GM12874 (cell line): ENCODE measurements around the gene ARHGAP42.

Experiments
- TF ChIP-seq, protein P1 (sequence below): IDR thresholded peaks from 2 replicates; pipeline ENCODE4 v1.5.1; 2011; ENCODE audit warnings: low read depth, mild to moderate bottlenecking, control low read depth, low read length, moderate library complexity; ENCODE audit not compliant: insufficient read depth

ARHGAP42 gene

DNA sequence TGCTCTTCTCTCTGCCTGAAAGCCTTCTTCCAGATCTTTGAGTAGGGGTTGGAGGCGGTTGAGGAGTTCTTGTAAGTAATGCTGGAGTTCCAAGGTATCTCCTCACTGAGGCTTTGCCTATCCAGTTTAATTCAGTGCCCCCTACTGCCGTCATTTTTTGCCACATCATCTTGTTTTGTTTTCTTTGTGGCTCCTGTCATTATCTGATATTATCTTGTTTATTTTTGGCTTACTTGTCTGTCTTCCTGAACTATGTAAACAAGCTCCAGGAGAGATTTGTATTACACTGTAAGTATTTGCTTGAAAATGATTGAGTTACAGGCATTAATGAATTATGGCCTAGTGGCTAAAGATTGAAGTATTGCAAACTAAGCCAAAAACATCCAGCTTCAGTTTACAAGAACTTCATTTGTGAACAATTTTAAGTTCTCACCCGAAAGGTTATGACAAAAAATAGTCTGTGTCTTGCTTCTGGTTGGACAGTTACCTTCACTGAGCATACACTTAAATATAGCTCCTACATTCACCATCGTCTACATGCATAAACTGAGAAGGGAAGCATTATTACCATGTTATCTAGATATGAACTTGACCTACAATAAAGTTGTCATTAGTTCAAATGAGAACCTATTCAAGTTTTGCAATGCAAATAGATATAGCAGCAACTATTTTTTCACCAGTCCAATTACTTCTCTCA lies 154.8 kb downstream of the ARHGAP42 start:
- TF ChIP-seq, protein P1, sequence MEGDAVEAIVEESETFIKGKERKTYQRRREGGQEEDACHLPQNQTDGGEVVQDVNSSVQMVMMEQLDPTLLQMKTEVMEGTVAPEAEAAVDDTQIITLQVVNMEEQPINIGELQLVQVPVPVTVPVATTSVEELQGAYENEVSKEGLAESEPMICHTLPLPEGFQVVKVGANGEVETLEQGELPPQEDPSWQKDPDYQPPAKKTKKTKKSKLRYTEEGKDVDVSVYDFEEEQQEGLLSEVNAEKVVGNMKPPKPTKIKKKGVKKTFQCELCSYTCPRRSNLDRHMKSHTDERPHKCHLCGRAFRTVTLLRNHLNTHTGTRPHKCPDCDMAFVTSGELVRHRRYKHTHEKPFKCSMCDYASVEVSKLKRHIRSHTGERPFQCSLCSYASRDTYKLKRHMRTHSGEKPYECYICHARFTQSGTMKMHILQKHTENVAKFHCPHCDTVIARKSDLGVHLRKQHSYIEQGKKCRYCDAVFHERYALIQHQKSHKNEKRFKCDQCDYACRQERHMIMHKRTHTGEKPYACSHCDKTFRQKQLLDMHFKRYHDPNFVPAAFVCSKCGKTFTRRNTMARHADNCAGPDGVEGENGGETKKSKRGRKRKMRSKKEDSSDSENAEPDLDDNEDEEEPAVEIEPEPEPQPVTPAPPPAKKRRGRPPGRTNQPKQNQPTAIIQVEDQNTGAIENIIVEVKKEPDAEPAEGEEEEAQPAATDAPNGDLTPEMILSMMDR, result no peak

DNA sequence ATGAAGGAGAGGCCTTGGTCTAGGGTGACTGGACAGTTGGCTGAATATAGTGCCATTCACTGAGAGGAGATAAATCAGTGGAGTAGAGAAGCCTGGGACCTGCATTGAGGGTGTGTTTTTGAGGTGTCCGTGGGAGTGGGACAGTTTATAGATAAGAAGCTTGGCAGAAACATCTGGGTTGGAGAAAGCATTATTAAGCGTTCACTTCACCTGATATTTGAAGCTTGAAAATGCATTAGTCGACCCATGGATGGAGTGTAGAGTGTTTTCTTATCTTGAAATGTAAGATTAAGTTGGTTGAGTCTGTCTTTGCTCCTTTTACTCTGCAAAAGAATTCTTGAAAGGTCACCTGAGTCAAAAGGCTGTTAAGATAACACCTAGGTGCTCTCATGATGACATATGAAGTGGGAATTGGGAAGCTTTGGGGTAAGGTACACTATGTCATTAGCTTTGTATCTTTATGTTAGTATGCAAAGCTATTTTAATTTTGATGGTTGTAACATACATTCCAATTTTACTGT lies 160.7 kb downstream of the ARHGAP42 start:
- TF ChIP-seq, protein P1, result no peak

DNA sequence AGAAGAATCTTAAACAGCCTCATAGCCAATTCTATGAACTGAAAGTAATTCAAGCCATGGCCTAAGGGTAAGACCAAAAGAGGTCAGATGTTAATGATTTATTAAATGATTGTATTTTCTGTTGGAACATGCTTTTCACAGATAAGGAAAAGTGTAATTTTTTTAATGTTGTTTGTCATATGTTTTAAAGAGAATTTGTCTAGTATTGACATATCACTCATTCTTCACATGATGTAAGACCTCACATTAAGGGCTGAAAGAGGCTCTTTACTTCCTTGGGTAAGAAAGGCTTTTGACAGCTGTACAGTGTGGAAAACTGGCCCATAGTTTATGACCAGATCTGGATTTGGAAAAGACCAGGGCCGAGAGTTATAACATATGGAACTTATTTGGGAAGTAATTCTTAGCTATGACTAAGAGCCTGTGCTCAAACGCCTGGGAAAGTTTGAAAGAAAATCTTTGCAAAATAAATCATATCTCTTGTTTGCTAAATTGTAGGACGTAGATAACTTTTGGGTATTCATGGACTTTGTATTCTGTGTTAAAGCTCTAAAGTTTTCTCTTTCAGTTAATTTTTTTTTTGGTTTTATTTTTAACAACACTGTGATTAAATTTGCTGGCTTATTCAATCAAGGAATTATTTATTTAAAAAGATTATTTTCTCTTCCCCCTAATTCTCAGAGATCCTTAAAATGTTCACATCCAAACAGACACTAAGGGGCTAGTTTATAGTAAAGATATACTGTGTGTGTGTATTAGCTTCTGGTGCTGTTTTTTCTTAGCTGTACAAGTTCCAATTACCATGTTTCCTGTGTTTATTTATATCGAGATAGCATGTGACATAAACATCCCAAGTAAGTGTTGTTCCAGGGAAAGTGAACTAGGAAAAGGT lies 162.2 kb downstream of the ARHGAP42 start:
- TF ChIP-seq, protein P1, result no peak

DNA sequence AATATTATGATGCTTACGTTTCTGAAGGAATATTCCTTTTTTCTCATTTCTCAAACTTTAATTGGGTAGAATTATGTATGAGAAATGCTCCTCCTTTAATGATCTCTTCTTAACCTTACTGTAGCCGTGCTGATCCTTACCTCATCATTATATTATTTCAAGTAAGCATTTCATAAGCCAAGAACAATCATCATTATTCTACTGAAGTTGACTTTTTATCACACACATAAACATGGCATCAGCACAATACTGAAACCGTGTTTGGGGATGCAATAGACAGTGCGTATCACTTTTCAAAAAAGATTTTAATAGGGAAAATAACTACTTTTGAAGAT lies 162.8 kb downstream of the ARHGAP42 start:
- TF ChIP-seq, protein P1, result no peak

DNA sequence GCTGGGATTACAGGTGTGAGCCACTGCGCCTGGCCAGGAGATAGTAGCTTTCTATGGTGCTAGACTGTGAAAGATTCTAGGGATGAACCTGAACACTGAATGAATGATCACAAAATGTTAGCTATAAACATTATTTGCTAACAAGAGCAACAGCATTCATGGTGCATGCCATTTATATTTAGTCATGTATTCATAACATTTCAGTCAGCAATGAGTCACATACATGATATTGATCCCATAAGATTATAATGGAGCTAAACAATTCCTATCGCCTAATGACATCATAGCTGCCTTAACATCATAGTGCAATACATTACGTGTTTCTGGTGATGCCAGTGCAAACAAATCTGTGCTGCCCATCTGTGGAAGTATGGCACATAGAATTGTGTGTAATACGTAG lies 164.1 kb downstream of the ARHGAP42 start:
- TF ChIP-seq, protein P1, result no peak

DNA sequence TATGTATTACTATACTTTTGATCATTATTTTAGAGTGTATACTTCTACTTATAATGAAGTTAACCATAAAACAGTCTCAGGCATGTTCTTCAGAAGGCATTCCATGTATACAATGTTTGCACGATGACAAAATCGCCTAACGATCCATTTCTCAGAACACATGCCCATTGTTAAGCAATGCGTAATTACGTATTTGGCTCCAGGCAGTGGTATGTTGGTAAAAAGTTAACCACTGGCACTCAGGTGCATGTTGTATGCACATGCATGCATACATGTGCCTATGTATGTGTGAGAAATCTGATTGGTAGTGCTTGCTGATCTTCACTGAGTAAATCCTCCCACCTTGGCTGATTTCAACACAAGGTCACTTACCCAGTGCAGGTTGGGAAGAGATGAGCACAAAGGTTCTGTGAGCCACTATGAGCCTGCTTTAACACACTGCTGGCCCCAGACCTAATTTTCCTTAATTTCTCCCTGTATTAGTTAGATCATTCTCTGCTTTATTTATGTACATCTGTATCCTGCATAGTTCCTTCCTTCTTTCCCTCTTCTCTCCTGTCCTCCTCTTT lies 164.6 kb downstream of the ARHGAP42 start:
- TF ChIP-seq, protein P1, result no peak

DNA sequence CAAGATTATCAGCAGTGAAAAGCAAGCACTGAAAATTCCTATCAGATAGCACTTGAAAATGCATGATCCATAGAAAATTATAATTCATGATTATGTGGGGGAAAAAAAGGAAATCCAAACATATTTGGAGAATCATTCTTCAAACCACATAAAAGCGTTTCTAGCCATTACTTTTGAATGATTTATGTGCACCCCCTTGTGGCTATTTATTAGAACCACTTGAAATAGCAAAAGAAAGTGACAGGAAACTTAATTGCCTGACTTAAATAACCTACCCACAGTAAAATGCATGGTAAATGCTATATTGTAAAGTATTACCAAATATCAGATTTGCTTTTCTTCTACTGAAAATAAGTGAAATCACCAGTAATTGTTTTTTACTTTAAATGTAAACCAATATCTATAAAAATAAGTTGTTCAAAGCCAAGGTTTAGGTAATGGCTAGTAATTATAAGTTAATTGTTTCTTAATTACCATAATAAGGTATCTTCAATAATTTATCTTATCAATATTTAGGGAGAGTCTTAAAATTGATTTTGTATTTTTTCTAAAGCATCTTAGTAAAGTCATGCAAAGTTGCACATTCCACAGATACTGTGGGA lies 168.5 kb downstream of the ARHGAP42 start:
- TF ChIP-seq, protein P1, result peak; percentile 19; the same call in 1 of the 2 replicates
